ENCODE measurements around the gene SAG.

DNA sequence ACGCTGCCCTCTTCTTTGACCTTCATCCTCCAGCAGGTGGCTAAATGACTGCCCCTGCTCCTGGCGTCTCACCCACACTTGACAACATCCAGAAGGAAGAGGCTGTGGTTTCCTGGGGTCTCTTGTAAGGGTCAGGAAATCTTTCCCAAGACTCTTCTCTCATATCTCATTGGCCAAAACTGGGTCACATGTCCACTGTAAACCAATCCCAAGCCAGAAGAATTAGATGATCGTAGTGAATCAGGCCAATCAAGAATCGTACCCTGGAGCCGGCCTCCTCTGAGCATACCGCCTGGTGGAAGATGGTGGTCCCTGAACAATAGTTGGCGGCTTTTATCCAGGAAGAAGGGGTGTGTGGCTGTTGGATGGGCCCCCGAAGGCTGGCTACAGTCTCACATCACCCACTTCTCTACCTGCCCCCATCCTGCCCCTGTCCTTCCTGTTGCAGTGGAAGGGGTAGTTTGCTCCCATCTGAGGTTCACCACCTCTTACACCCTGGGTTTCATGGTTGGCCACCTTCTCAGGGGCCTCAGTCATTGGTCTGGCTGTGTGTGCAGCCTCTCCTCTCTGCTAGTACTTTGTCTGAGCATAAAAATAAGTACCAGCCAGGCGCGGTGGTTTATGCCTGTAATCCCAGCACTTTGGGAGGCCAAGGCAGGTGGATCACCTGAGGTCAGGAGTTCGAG, 3.8 kb downstream of the SAG start:
- TF ChIP-seq, protein P1, sequence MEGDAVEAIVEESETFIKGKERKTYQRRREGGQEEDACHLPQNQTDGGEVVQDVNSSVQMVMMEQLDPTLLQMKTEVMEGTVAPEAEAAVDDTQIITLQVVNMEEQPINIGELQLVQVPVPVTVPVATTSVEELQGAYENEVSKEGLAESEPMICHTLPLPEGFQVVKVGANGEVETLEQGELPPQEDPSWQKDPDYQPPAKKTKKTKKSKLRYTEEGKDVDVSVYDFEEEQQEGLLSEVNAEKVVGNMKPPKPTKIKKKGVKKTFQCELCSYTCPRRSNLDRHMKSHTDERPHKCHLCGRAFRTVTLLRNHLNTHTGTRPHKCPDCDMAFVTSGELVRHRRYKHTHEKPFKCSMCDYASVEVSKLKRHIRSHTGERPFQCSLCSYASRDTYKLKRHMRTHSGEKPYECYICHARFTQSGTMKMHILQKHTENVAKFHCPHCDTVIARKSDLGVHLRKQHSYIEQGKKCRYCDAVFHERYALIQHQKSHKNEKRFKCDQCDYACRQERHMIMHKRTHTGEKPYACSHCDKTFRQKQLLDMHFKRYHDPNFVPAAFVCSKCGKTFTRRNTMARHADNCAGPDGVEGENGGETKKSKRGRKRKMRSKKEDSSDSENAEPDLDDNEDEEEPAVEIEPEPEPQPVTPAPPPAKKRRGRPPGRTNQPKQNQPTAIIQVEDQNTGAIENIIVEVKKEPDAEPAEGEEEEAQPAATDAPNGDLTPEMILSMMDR (IDR thresholded peaks at IDR 0.05): no peak
- TF ChIP-seq POLR2A (IDR thresholded peaks at IDR 0.05) (no peak), POLR2AphosphoS5 (IDR thresholded peaks at IDR 0.05) (no peak), EP300 (IDR thresholded peaks at IDR 0.05) (no peak)
